ENCODE data around the gene CD55. TPM values are rescaled to one million over a fixed set of nuclear protein-coding genes. Genes with fewer than 3 reads are reported as not detected.

Gene CD55
- total and polyA plus RNA-seq, 2 of the 8 experiments (the other 6 are each of a cell fraction or from before 2014, with no cell fraction given) = 20.1 to 22.8 TPM

DNA sequence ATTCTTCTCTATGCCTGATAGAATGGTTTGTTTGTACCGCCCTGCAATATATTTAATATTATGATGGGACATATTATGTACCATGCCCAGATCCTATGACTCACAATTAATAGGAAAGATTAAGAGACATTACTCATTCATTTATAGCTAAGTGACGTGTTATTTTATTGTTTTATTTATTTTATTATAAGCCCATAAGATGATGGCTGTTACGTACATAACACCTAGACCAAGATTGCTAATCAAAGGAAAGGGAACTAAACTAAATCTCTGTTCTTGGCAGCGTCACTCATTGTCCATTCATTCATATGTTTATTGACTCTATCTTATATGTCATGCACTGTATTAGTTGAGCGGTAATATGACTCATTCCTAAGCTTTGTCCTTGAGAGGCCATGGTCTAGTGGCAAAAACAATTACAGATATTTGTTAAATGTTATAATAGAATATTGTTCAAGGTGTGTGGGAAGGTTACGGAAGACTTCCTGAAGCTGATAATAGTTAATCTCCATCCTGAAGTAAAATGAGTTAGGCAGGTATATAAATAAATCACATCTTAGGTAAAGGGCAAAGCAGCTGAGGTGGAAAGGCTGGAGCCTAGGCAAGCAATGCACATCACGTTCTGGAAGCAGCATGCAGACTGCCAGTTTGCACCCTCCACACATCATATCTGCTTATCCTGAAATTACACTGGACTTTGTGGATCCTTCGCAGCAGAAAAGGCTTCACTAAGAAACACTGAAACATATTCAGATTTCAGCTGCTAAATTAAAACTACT, 16.6 kb upstream of the CD55 start:
- Histone ChIP-seq H2AFZ (ENCODE audit: low read length) (no peak overlapping the region), H3K23me2 (ENCODE audit: low read depth, low read length) (no peaks in the 10 kb centered on the region), H4K20me1 (replicated peaks in 1 of 2; ENCODE audit: control insufficient read depth in 1 of 2, insufficient read depth in 2 of 2, low read length in 2 of 2) (no peaks in the 10 kb centered on the region), H4K5ac (ENCODE audit: insufficient read length, low read depth, low read length) (no peak overlapping the region), H2BK15ac (ENCODE audit: low read length) (no peak overlapping the region), H3K9me3 (ENCODE audit: insufficient read depth in 2 of 2, low read depth in 1 of 2, low read length in 1 of 2) (no peaks in the 10 kb centered on the region), H3K4me2 (ENCODE audit: insufficient read depth in 1 of 2, low read depth in 2 of 2, low read length in 2 of 2) (no peak overlapping the region), H3K79me2 (ENCODE audit: control insufficient read depth in 1 of 2, insufficient read depth in 2 of 2, low read length in 2 of 2) (no peaks in the 10 kb centered on the region), H3K14ac (ENCODE audit: insufficient read length) (no peak overlapping the region), H3K56ac (replicated peaks; ENCODE audit: insufficient read length, low read depth, low read length) (no peak overlapping the region), H3K27ac (ENCODE audit: low read depth, low read length) (no peak overlapping the region), H2BK5ac (ENCODE audit: low read depth, low read length) (no peak overlapping the region), H3K27me3 (replicated peaks in 1 of 4; ENCODE audit: control insufficient read depth in 3 of 4, extremely low read depth in 1 of 4, insufficient read depth in 3 of 4, low read length in 3 of 4) (no peaks in the 10 kb centered on the region), H4K8ac (ENCODE audit: extremely low read depth, insufficient read depth, low read length) (no peak overlapping the region), H3K18ac (ENCODE audit: extremely low read depth, low read length) (no peak overlapping the region), H3K4me1 (replicated peaks in 1 of 4; ENCODE audit: control insufficient read depth in 3 of 4, insufficient read depth in 4 of 4, low read length in 3 of 4) (peaks cover 2 to 8% (median 6%) of the 10 kb centered on the region in 4 experiments; a peak in 5 of 7 replicates), H4K91ac (replicated peaks; ENCODE audit: insufficient read length, low read length) (no peak overlapping the region), H3K4ac (replicated peaks; ENCODE audit: insufficient read length, low read depth, low read length) (no peak overlapping the region), H2BK120ac (replicated peaks; ENCODE audit: low read depth, low read length) (no peak overlapping the region), H3K36me3 (ENCODE audit: control insufficient read depth in 2 of 4, insufficient read depth in 4 of 4, low read length in 3 of 4) (no peaks in the 10 kb centered on the region), H3K4me3 (ENCODE audit: extremely low read depth in 1 of 4, insufficient read depth in 2 of 4, low read depth in 3 of 4, low read length in 4 of 4) (no peak overlapping the region), H2BK20ac (ENCODE audit: low read length) (no peak overlapping the region), H3K9ac (replicated peaks in 1 of 4; ENCODE audit: extremely low read depth in 1 of 4, low read depth in 3 of 4, low read length in 3 of 4) (no peak overlapping the region), H3K23ac (ENCODE audit: insufficient read length) (no peak overlapping the region), H2BK12ac (ENCODE audit: low read depth, low read length) (no peak overlapping the region), H3K79me1 (ENCODE audit: low read depth, low read length) (no peaks in the 10 kb centered on the region), H2AK5ac (ENCODE audit: low read depth, low read length) (no peak overlapping the region)
- DNase-seq (ENCODE audit: low read depth in 1 of 2, low spot score in 2 of 2) (no peak), FAIRE-seq (no peak)
- WGBS, 2 experiments (ENCODE audit: extremely low coverage in 1 of 2, insufficient coverage in 1 of 2, insufficient read length in 1 of 2, insufficient replicate concordance in 2 of 2, low coverage in 1 of 2, low lambda C conversion rate in 2 of 2, missing lambda C conversion rate in 1 of 2) = 90% methylated on average over 8 of the region's 8 CpGs; no CpG with 5 or more reads in 1 of the 2 experiments
- ChIA-PET CTCF (ENCODE audit: partially characterized antibody) (interaction anchor here (0.9 kb wide), 1 partner anchor 15 kb away, joined by 3 read pairs; no protein-coding TSS in a partner anchor), POLR2A (ENCODE audit: partially characterized antibody) (interaction anchor here (1.9 kb wide), 1 partner anchor 12 kb away, joined by 4 read pairs; no protein-coding TSS in a partner anchor)
- TF ChIP-seq CHD1 (IDR thresholded peaks at IDR 0.05; ENCODE audit: low read depth, low read length) (no peak), NRF1 (IDR thresholded peaks at IDR 0.05; ENCODE audit: low read depth, low read length) (no peak), POLR2A (IDR thresholded peaks at IDR 0.05; ENCODE audit: control extremely low read depth in 1 of 2, low read depth in 2 of 2, low read length in 2 of 2) (no peak), BACH1 (IDR thresholded peaks at IDR 0.05; ENCODE audit: low read length) (no peak), TEAD4 (IDR thresholded peaks at IDR 0.05; ENCODE audit: low read depth, low read length) (no peak), SIRT6 (IDR thresholded peaks at IDR 0.05; ENCODE audit: low read length) (no peak), RFX5 (IDR thresholded peaks at IDR 0.05; ENCODE audit: borderline replicate concordance, low read depth, low read length) (no peak), TBP (IDR thresholded peaks at IDR 0.05; ENCODE audit: low read depth, low read length) (no peak), ZNF274 (IDR thresholded peaks at IDR 0.05; ENCODE audit: borderline replicate concordance, extremely low read depth, low read length) (no peak), RXRA (IDR thresholded peaks at IDR 0.05; ENCODE audit: insufficient read depth, low read depth, low read length) (no peak)
